PFSK-1 (cell line): ENCODE measurements around the gene CNTNAP5.

Source experiments
- FOXP2 ChIP-seq: optimal IDR thresholded peaks from 2 replicates; pipeline ENCODE3; 2011; ENCODE audit warnings: borderline replicate concordance, control low read depth, inconsistent platforms; ENCODE audit not compliant: insufficient read depth; ENCODE audit errors: extremely low read length, extremely low read depth
- POLR2AphosphoS5 ChIP-seq: IDR thresholded peaks from 2 replicates; pipeline ENCODE4 v1.6.1; 2012; ENCODE audit warnings: low read depth, mild to moderate bottlenecking, control low read depth, low read length, moderate library complexity
- REST ChIP-seq, 2 experiments: IDR thresholded peaks; 2 replicates each; pipeline versions ENCODE4 v1.6.1 to v1.8.0; 2011 to 2012; ENCODE audit warnings: low read depth in 2 of 2, low read length in 2 of 2, control low read depth in 1 of 2, inconsistent platforms in 1 of 2, mild to moderate bottlenecking in 1 of 2, moderate library complexity in 1 of 2; ENCODE audit not compliant: insufficient read depth in 1 of 2
- SIN3A ChIP-seq: IDR thresholded peaks from 2 replicates; pipeline ENCODE4 v1.6.1; 2012; ENCODE audit warnings: mild to moderate bottlenecking, low read length, moderate library complexity, borderline replicate concordance; ENCODE audit not compliant: insufficient read depth
- TAF1 ChIP-seq: IDR thresholded peaks from 2 replicates; pipeline ENCODE4 v1.6.1; 2012; ENCODE audit warnings: low read length, control low read depth, borderline replicate concordance; ENCODE audit not compliant: insufficient read depth

Gene CNTNAP5

GRCh38 chr2:124560592-124561112, 535.6 kb downstream of the CNTNAP5 start:
- TF ChIP-seq SIN3A (no peak), POLR2AphosphoS5 (no peak), FOXP2 (no peak)

- TF ChIP-seq TAF1 (no peak), SIN3A (no peak), REST (IDR thresholded peaks at IDR 0.05; ENCODE audit: insufficient read depth in 1 of 2, low read depth in 2 of 2, low read length in 2 of 2) (no peak), POLR2AphosphoS5 (no peak)
Observed at GRCh38 chr2:124561486-124561885, 536.4 kb downstream of the CNTNAP5 start.

DNA sequence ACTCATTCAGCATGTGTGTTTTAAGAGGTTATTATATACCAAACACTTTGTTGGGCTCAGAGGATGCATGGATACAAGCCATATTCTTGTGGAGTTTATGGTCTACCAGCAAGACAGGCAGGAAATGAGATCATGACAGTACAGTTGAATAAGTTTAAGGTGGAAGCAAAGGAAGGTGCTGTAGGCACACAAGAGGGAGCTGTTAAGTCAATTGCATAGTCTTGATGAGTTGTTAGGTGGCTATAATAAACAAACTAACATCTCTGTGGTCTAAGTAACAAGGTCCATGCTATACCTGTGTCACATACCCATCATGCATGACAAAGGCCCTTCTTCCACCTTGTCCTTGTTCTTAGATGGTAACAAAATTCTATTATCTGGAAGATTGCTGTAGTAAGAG, 538.3 kb downstream of the CNTNAP5 start:
- TF ChIP-seq TAF1 (no peak), SIN3A (no peak), FOXP2 (no peak), REST (IDR thresholded peaks at IDR 0.05; ENCODE audit: insufficient read depth in 1 of 2, low read depth in 2 of 2, low read length in 2 of 2) (no peak), POLR2AphosphoS5 (no peak)

- no peak for TF ChIP-seq TAF1
- TF ChIP-seq FOXP2: no peak
- TF ChIP-seq SIN3A: no peak
- no peak for TF ChIP-seq POLR2AphosphoS5
- TF ChIP-seq REST (IDR thresholded peaks at IDR 0.05; ENCODE audit: insufficient read depth in 1 of 2, low read depth in 2 of 2, low read length in 2 of 2): no peak
Observed at GRCh38 chr2:124566518-124566970, 541.5 kb downstream of the CNTNAP5 start.

DNA sequence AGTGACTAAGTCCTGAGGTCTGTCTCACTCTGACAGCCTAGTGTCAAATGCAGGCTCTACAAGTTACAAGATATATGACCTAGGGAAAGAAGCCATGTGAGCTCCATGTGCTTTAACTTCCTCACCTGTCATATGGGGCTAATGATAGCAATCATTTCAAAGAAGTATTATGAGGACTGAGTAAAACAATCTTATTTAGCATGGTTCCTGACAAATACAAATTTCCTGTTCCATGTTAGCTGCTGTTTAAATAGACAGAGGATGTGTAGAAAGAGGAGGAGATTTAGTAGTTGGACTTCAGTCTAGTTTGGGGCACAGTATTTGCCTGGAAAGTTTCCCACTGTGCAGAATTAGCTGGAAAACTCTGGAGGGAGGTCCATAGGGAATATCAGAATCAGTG, 545.8 kb downstream of the CNTNAP5 start:
- no peak for TF ChIP-seq FOXP2
- TF ChIP-seq REST (IDR thresholded peaks at IDR 0.05; ENCODE audit: insufficient read depth in 1 of 2, low read depth in 2 of 2, low read length in 2 of 2): no peak
- TF ChIP-seq SIN3A: no peak
- no peak for TF ChIP-seq POLR2AphosphoS5
- no peak for TF ChIP-seq TAF1
